HepG2 (cell line): ENCODE data around the gene ATP6V0E1. TPM values are rescaled to one million over a fixed set of nuclear protein-coding genes. Genes with fewer than 3 reads are reported as not detected.
A peak's percentile ranks its signal among the peaks of the same experiment; 100 is the strongest.

ENCODE experiments used
- ATAC-seq: fragments of 200-7000 bp; cut with Tn5 transposase; 3 replicates; pipeline ENCODE4 v1.9.1; 2020; ENCODE audit warnings: mild to moderate bottlenecking, moderate library complexity
- BruUV-seq: library from RNA; stranded (reverse); fragments of 400-500 nt; replicated peaks from 2 replicates; lab custom pipeline; 2021; lab: Mats Ljungman, UMichigan
- CTCF ChIA-PET: fragments of 300-600 bp; formaldehyde crosslinking; extraction: SDS; loops from one replicate; lab custom pipeline; 2021; ENCODE audit warnings: low total read pairs, inconsistent platforms, low intra/inter-chr PET ratio; lab: Yijun Ruan, JAX
- POLR2A ChIA-PET: fragments of 350-600 bp; sonication (Branson Sonifier 250); formaldehyde crosslinking; loops from one replicate; lab custom pipeline; 2020; ENCODE audit warnings: antibody characterized with exemption, inconsistent platforms; lab: Yijun Ruan, JAX
- DNase-seq: peaks from one replicate; pipeline ENCODE4 v3.0.0-alpha.2; 2015; ENCODE audit warnings: low spot score
- FAIRE-seq: peaks from 3 replicates; lab custom pipeline; 2011; peaks lifted over from hg19 to GRCh38; lab: Jason Lieb, UNC
- H2AFZ ChIP-seq: one replicate; pipeline ENCODE4 v1.6.1; 2011; ENCODE audit warnings: low read length, inconsistent platforms
- H3K27ac ChIP-seq: fragments of 300-600 bp; 3 replicates; pipeline ENCODE4 v1.8.0; 2011; ENCODE audit warnings: mixed run types, mild to moderate bottlenecking, mixed read lengths, low read length, inconsistent platforms; ENCODE audit not compliant: insufficient read depth; ENCODE audit errors: extremely low read length
- H3K27me3 ChIP-seq, 2 experiments: fragments of 200-600 bp in 1 of 2; 2 replicates in 1 of 2; 3 replicates in 1 of 2; pipeline versions ENCODE4 v1.6.0 to v1.8.0; 2011; ENCODE audit warnings: low read length in 2 of 2, mild to moderate bottlenecking in 2 of 2, moderate library complexity in 2 of 2, inconsistent platforms in 1 of 2; ENCODE audit not compliant: insufficient read depth in 2 of 2, control insufficient read depth in 1 of 2
- H3K36me3 ChIP-seq, 2 experiments: fragments of 200-600 bp in 1 of 2; replicated peaks in 1 of 2; 2 replicates in 1 of 2; 3 replicates in 1 of 2; pipeline versions ENCODE4 v1.5.1 to v1.8.0; 2011; ENCODE audit warnings: low read length in 2 of 2, inconsistent platforms in 1 of 2; ENCODE audit not compliant: insufficient read depth in 2 of 2, control insufficient read depth in 1 of 2
- H3K4me1 ChIP-seq: 2 replicates; pipeline ENCODE4 v1.5.1; 2012; ENCODE audit warnings: low read length, inconsistent platforms; ENCODE audit not compliant: insufficient read depth
- H3K4me2 ChIP-seq: 2 replicates; pipeline ENCODE4 v1.6.0; 2011; ENCODE audit warnings: low read depth, low read length, inconsistent platforms
- H3K4me3 ChIP-seq, 3 experiments: fragments of 200-600 bp in 1 of 3; sonication (generic), shearing (Covaris generic) in 1 of 3; replicated peaks in 1 of 3; 2 replicates each; pipeline ENCODE4 v1.5.1; 2011 to 2016; ENCODE audit warnings: low read length in 3 of 3, inconsistent platforms in 2 of 3, low read depth in 2 of 3, mild to moderate bottlenecking in 2 of 3, control low read depth in 1 of 3, mixed read lengths in 1 of 3; ENCODE audit not compliant: insufficient read depth in 1 of 3
- H3K79me2 ChIP-seq: one replicate; pipeline ENCODE4 v1.6.1; 2011; ENCODE audit warnings: low read length, inconsistent platforms; ENCODE audit not compliant: insufficient read depth
- H3K9ac ChIP-seq: 2 replicates; pipeline ENCODE4 v1.6.0; 2011; ENCODE audit warnings: mild to moderate bottlenecking, low read depth, low read length, inconsistent platforms; ENCODE audit not compliant: insufficient read depth
- H3K9me3 ChIP-seq: 2 replicates; pipeline ENCODE4 v1.5.1; 2012; ENCODE audit warnings: mild to moderate bottlenecking, low read length
- H4K20me1 ChIP-seq: 2 replicates; pipeline ENCODE4 v1.6.0; 2011; ENCODE audit warnings: inconsistent platforms, mild to moderate bottlenecking, low read length, moderate library complexity; ENCODE audit not compliant: insufficient read depth
- CHD4 ChIP-seq: fragments of 200-600 bp; sonication (generic); IDR thresholded peaks from 2 replicates; pipeline ENCODE4 v1.7.0; 2017; ENCODE audit warnings: mild to moderate bottlenecking, low read length, borderline replicate concordance
- IRX3 ChIP-seq: sonication (generic); formaldehyde crosslinking; IDR thresholded peaks from 2 replicates; pipeline ENCODE4 v1.8.1; 2023; ENCODE audit warnings: mild to moderate bottlenecking, low read depth, missing genetic modification reagents, borderline replicate concordance
- PITX1 ChIP-seq: sonication (generic); formaldehyde crosslinking; IDR thresholded peaks from 2 replicates; pipeline ENCODE4 v1.5.1; 2020; ENCODE audit warnings: mild to moderate bottlenecking, missing genetic modification reagents
- ZFP37 ChIP-seq: sonication (generic); formaldehyde crosslinking; IDR thresholded peaks from 2 replicates; pipeline ENCODE4 v1.4.0; 2020; ENCODE audit warnings: missing genetic modification reagents, borderline replicate concordance
- ZNF17 ChIP-seq: sonication (generic); formaldehyde crosslinking; IDR thresholded peaks from 2 replicates; pipeline ENCODE4 v1.5.0; 2020; ENCODE audit warnings: mild to moderate bottlenecking, missing genetic modification reagents
- ZNF563 ChIP-seq: sonication (generic); formaldehyde crosslinking; IDR thresholded peaks from 2 replicates; pipeline ENCODE4 v1.8.0; 2022; ENCODE audit warnings: mild to moderate bottlenecking, moderate library complexity, missing genetic modification reagents
- ZNF629 ChIP-seq: sonication (generic); formaldehyde crosslinking; conservative IDR thresholded peaks from 2 replicates; pipeline ENCODE4 v1.5.0; 2020; ENCODE audit warnings: missing genetic modification reagents
- ZNF777 ChIP-seq: sonication (generic); formaldehyde crosslinking; IDR thresholded peaks from 2 replicates; pipeline ENCODE4 v1.4.0; 2020; ENCODE audit warnings: missing genetic modification reagents
- WGBS: methylation state at CpG from one replicate; pipeline ENCODE4 v1.1.6; 2017; ENCODE audit warnings: low lambda C conversion rate; 5-methylcytosine and 5-hydroxymethylcytosine counted together
- in situ Hi-C: cut with HindIII; loops from 2 replicates; pipeline ENCODE4 v1.10.0; 2017; ENCODE audit warnings: low pct_unique_long_range_greater_than_20kb; ENCODE audit not compliant: extremely low pct_ligation_motif_present
- intact Hi-C: fragments of 100-400 bp; cut with micrococcal nuclease; formaldehyde crosslinking; loops from one replicate; pipeline ENCODE4 v1.10.0; 2022; ENCODE audit not compliant: unreplicated experiment
- polyA plus RNA-seq, 8 experiments: library from polyadenylated mRNA; depleted of rRNA in 3 of 8; stranded (reverse) in 7 of 8; unstranded in 1 of 8; fragments of >200 nt; fragmentation: Illumina TruSeq in 4 of 8; extraction: Trizol in 4 of 8; gene quantifications; 2 replicates each; pipeline versions ENCODE4 v1.2.1 to v1.2.3, GENCODE V29; 2011 to 2016; ENCODE audit warnings: low read depth in 4 of 8, missing spikeins in 1 of 8, mixed read lengths in 1 of 8; ENCODE audit not compliant: insufficient read depth in 1 of 8
- total RNA-seq, 5 experiments: library from RNA; depleted of rRNA; stranded (reverse); fragments of >200 nt; fragmentation: Illumina TruSeq; extraction: Trizol; gene quantifications; 2 replicates each; pipeline ENCODE4 v1.2.3, GENCODE V29; 2016; ENCODE audit warnings: low read depth in 1 of 5

The ATP6V0E1 gene
- total and polyA plus RNA-seq, 2 of the 13 experiments (the other 11 are each of a cell fraction or from before 2014, with no cell fraction given): 143 to 215 TPM

DNA sequence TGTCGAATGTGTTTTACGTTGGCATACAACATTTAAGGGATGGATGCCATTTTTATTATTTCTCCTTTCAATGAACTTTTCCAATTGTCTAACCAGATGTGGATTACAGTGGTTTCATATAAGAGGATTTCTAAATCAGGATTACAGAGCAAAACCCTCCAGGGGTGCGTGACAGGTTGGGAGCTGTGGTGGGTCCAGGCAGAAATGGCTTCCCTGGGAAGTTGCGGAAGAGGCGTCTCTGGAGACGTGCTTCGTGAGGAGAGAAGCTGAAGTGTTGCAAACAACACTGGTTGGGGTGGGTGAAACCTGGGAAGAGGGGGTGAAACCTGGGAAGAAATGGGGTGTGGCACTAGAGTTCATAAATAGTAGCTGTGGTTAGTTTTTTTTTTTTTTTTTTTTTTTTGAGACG, 28.8 kb upstream of the ATP6V0E1 start:
- in situ Hi-C loops: no loop called here
- POLR2A ChIA-PET: no interaction called here

DNA sequence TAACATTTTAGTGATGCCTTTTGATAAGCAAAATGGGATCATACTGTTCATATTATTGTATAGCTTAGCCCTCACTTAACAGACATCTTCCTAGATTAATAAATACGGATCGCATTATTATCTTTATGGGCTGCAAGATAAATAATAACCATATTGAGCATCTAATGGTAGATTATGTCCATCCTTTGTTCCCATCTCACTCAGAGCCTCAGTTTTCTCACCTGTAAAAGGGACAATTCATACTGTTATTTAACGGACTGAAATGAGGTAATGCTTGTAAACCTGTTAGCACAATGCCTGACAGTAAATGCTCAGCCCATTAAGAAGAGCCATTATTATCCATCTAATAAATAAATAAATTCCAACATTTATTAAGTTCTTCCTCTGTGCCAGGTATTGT, 27.3 kb upstream of the ATP6V0E1 start:
- POLR2A ChIA-PET: no interaction called here

More for the DNA sequence above, 28.8 kb upstream of the ATP6V0E1 start:
- H3K9me3 ChIP-seq: no peaks in the 10 kb centered on the region
- intact Hi-C loops: no loop called here
- H3K4me3 ChIP-seq: no peak overlapping the region
- TF ChIP-seq ZFP37 (CRISPR knock-in tag): no peak
- no peak for TF ChIP-seq ZNF17 (CRISPR knock-in tag)
- no peak for TF ChIP-seq IRX3 (CRISPR knock-in tag)
- no peak for TF ChIP-seq ZNF777 (CRISPR knock-in tag)
- TF ChIP-seq PITX1 (CRISPR knock-in tag): no peak
- TF ChIP-seq, all 625 proteins: peak for 0
- H3K9ac ChIP-seq: no peak overlapping the region
- H3K79me2 ChIP-seq: peaks cover 4% of the 10 kb centered on the region
- no peak for FAIRE-seq
- no peak for DNase-seq
- H3K36me3 ChIP-seq: peaks cover 9 to 18% of the 10 kb centered on the region in 2 experiments; a peak in 3 of 5 replicates
- H3K4me2 ChIP-seq: no peak overlapping the region
- no peaks in the 10 kb centered on the region for H3K4me1 ChIP-seq
- ATAC-seq: no peak
- no peak overlapping the region for H3K27ac ChIP-seq
- no peaks in the 10 kb centered on the region for H4K20me1 ChIP-seq
- peaks cover 0 to 2% of the 10 kb centered on the region in 2 experiments; a peak in 1 of 5 replicates for H3K27me3 ChIP-seq
- no peak overlapping the region for H2AFZ ChIP-seq
- 97% methylated on average over 8 of the region's 8 CpGs for WGBS
- CTCF ChIA-PET: no interaction called here
- no TSS peak for BruUV-seq

More for the DNA sequence above, 27.3 kb upstream of the ATP6V0E1 start:
- no peak for DNase-seq
- FAIRE-seq: no peak
- CTCF ChIA-PET: no interaction called here
- in situ Hi-C loops: no loop called here
- no peak overlapping the region for H3K9ac ChIP-seq
- WGBS: 94% methylated on average over 3 of the region's 3 CpGs
- TF ChIP-seq ZNF629 (CRISPR knock-in tag) (peak; percentile 72), ZNF563 (no peak), CHD4 (0 out of 2 replicates have a peak, but pooled peaks have one; percentile 21)
- TF ChIP-seq, all 625 proteins: peak for 2
- peaks cover 12% of the 10 kb centered on the region for H3K4me1 ChIP-seq
- no peak overlapping the region for H3K4me3 ChIP-seq
- intact Hi-C loops: no loop called here
- no peak overlapping the region for H2AFZ ChIP-seq
- peaks cover 0 to 2% of the 10 kb centered on the region in 2 experiments; a peak in 1 of 5 replicates for H3K27me3 ChIP-seq
- H3K4me2 ChIP-seq: no peak overlapping the region
- no TSS peak for BruUV-seq
- no peak for ATAC-seq
- H3K27ac ChIP-seq: no peak overlapping the region
- no peaks in the 10 kb centered on the region for H3K9me3 ChIP-seq
- H3K79me2 ChIP-seq: peaks cover 13% of the 10 kb centered on the region
- no peaks in the 10 kb centered on the region for H4K20me1 ChIP-seq
- H3K36me3 ChIP-seq: peaks cover 5 to 10% of the 10 kb centered on the region in 2 experiments; a peak in 4 of 5 replicates
